ENCODE measurements around the gene EPS8.

Gene EPS8

GRCh38 chr12:15677228-15677627 is 112.0 kb downstream of the EPS8 start:
- no peak overlapping the region for H3K23ac ChIP-seq (ENCODE audit: low read depth, low read length, poor library complexity)
- no peak overlapping the region for H2BK5ac ChIP-seq (ENCODE audit: low read length)
- no peak for DNase-seq (ENCODE audit: low spot score)
- no peak overlapping the region for H2BK15ac ChIP-seq (ENCODE audit: low read length)
- peaks cover 9 to 33% of the 10 kb centered on the region in 2 donors for H3K4me1 ChIP-seq (ENCODE audit: control insufficient read depth in 2 of 2, insufficient read depth in 1 of 2, low read depth in 1 of 2, low read length in 2 of 2)
- no peaks in the 10 kb centered on the region for H3K36me3 ChIP-seq (replicated peaks in 1 of 2; ENCODE audit: control insufficient read depth in 2 of 2, insufficient read depth in 2 of 2, low read length in 2 of 2)
- no peak overlapping the region for H4K91ac ChIP-seq (ENCODE audit: low read depth, low read length, poor library complexity)
- H3K14ac ChIP-seq (ENCODE audit: low read length) = no peak overlapping the region
- no peaks in the 10 kb centered on the region for H3K79me1 ChIP-seq (ENCODE audit: low read depth, low read length)
- H2AFZ ChIP-seq (ENCODE audit: low read length) = peak overlapping the region; percentile 57
- no peak overlapping the region for H2BK120ac ChIP-seq (ENCODE audit: low read depth, low read length)
- H3K27ac ChIP-seq (replicated peaks; ENCODE audit: low read length) = no peak overlapping the region
- H4K8ac ChIP-seq (ENCODE audit: low read depth, low read length) = no peak overlapping the region
- WGBS, 2 donors (ENCODE audit: extremely low coverage in 2 of 2, insufficient read length in 2 of 2, insufficient replicate concordance in 1 of 2) = no CpG with 5 or more reads among the region's 3 CpGs
- no peak overlapping the region for H3K4ac ChIP-seq (ENCODE audit: low read length)
- H2BK12ac ChIP-seq (ENCODE audit: low read length) = no peak overlapping the region
- no peaks in the 10 kb centered on the region for H3K9me3 ChIP-seq (replicated peaks in 1 of 2; ENCODE audit: control insufficient read depth in 2 of 2, insufficient read depth in 1 of 2, low read depth in 1 of 2, low read length in 2 of 2)
- no peak overlapping the region for H3K9ac ChIP-seq (ENCODE audit: low read depth, low read length, poor library complexity)
- no peak overlapping the region for H3K4me3 ChIP-seq (ENCODE audit: low read length in 2 of 2)
- H3K4me2 ChIP-seq (ENCODE audit: insufficient read depth, low read length, poor library complexity, severe bottlenecking) = no peak overlapping the region
- H2AK5ac ChIP-seq (ENCODE audit: low read depth, low read length) = no peak overlapping the region
- H3K27me3 ChIP-seq (ENCODE audit: control insufficient read depth in 3 of 3, insufficient read depth in 3 of 3, low read depth in 1 of 3, low read length in 3 of 3) = no peaks in the 10 kb centered on the region
- H3K18ac ChIP-seq (ENCODE audit: low read length) = no peak overlapping the region

GRCh38 chr12:15672671-15673270 is 116.4 kb downstream of the EPS8 start:
- Histone ChIP-seq H2BK5ac (ENCODE audit: low read length) (no peak overlapping the region), H4K8ac (ENCODE audit: low read depth, low read length) (no peak overlapping the region), H3K27ac (replicated peaks; ENCODE audit: low read length) (no peak overlapping the region), H3K4me1 (ENCODE audit: control insufficient read depth in 2 of 2, insufficient read depth in 1 of 2, low read depth in 1 of 2, low read length in 2 of 2) (peaks cover 7 to 29% of the 10 kb centered on the region in 2 donors), H3K9me3 (replicated peaks in 1 of 2; ENCODE audit: control insufficient read depth in 2 of 2, insufficient read depth in 1 of 2, low read depth in 1 of 2, low read length in 2 of 2) (no peaks in the 10 kb centered on the region), H2BK120ac (ENCODE audit: low read depth, low read length) (no peak overlapping the region), H3K79me1 (ENCODE audit: low read depth, low read length) (no peaks in the 10 kb centered on the region), H2BK15ac (ENCODE audit: low read length) (no peak overlapping the region), H4K91ac (ENCODE audit: low read depth, low read length, poor library complexity) (no peak overlapping the region), H3K14ac (ENCODE audit: low read length) (no peak overlapping the region), H3K18ac (ENCODE audit: low read length) (no peak overlapping the region), H3K4me2 (ENCODE audit: insufficient read depth, low read length, poor library complexity, severe bottlenecking) (no peak overlapping the region), H2BK12ac (ENCODE audit: low read length) (no peak overlapping the region), H3K4me3 (ENCODE audit: low read length in 2 of 2) (no peak overlapping the region), H3K36me3 (replicated peaks in 1 of 2; ENCODE audit: control insufficient read depth in 2 of 2, insufficient read depth in 2 of 2, low read length in 2 of 2) (peaks cover 0 to 7% of the 10 kb centered on the region in 2 donors), H2AFZ (ENCODE audit: low read length) (no peak overlapping the region), H3K4ac (ENCODE audit: low read length) (no peak overlapping the region), H2AK5ac (ENCODE audit: low read depth, low read length) (no peak overlapping the region), H3K23ac (ENCODE audit: low read depth, low read length, poor library complexity) (no peak overlapping the region), H3K9ac (ENCODE audit: low read depth, low read length, poor library complexity) (no peak overlapping the region), H3K27me3 (ENCODE audit: control insufficient read depth in 3 of 3, insufficient read depth in 3 of 3, low read depth in 1 of 3, low read length in 3 of 3) (no peaks in the 10 kb centered on the region)
- no CpG with 5 or more reads among the region's 5 CpGs for WGBS, 2 donors (ENCODE audit: extremely low coverage in 2 of 2, insufficient read length in 2 of 2, insufficient replicate concordance in 1 of 2)
- no peak for DNase-seq (ENCODE audit: low spot score)

GRCh38 chr12:15670756-15671155 is 118.4 kb downstream of the EPS8 start:
- H3K79me1 ChIP-seq (ENCODE audit: low read depth, low read length) = no peaks in the 10 kb centered on the region
- WGBS, 2 donors (ENCODE audit: extremely low coverage in 2 of 2, insufficient read length in 2 of 2, insufficient replicate concordance in 1 of 2) = no CpG with 5 or more reads among the region's 3 CpGs
- no peak overlapping the region for H3K23ac ChIP-seq (ENCODE audit: low read depth, low read length, poor library complexity)
- no peak overlapping the region for H2AFZ ChIP-seq (ENCODE audit: low read length)
- peaks cover 0 to 16% of the 10 kb centered on the region in 2 donors for H3K4me1 ChIP-seq (ENCODE audit: control insufficient read depth in 2 of 2, insufficient read depth in 1 of 2, low read depth in 1 of 2, low read length in 2 of 2)
- H3K27me3 ChIP-seq (ENCODE audit: control insufficient read depth in 3 of 3, insufficient read depth in 3 of 3, low read depth in 1 of 3, low read length in 3 of 3) = no peaks in the 10 kb centered on the region
- H2BK5ac ChIP-seq (ENCODE audit: low read length) = no peak overlapping the region
- H2BK120ac ChIP-seq (ENCODE audit: low read depth, low read length) = no peak overlapping the region
- H3K4me2 ChIP-seq (ENCODE audit: insufficient read depth, low read length, poor library complexity, severe bottlenecking) = no peak overlapping the region
- no peak overlapping the region for H3K9ac ChIP-seq (ENCODE audit: low read depth, low read length, poor library complexity)
- no peak overlapping the region for H3K4me3 ChIP-seq (ENCODE audit: low read length in 2 of 2)
- H3K18ac ChIP-seq (ENCODE audit: low read length) = no peak overlapping the region
- H3K4ac ChIP-seq (ENCODE audit: low read length) = no peak overlapping the region
- DNase-seq (ENCODE audit: low spot score) = no peak
- H3K9me3 ChIP-seq (replicated peaks in 1 of 2; ENCODE audit: control insufficient read depth in 2 of 2, insufficient read depth in 1 of 2, low read depth in 1 of 2, low read length in 2 of 2) = no peaks in the 10 kb centered on the region
- H2AK5ac ChIP-seq (ENCODE audit: low read depth, low read length) = no peak overlapping the region
- H3K36me3 ChIP-seq (replicated peaks in 1 of 2; ENCODE audit: control insufficient read depth in 2 of 2, insufficient read depth in 2 of 2, low read length in 2 of 2) = peaks cover 0 to 13% of the 10 kb centered on the region in 2 donors
- H4K91ac ChIP-seq (ENCODE audit: low read depth, low read length, poor library complexity) = no peak overlapping the region
- H3K27ac ChIP-seq (replicated peaks; ENCODE audit: low read length) = no peak overlapping the region
- H4K8ac ChIP-seq (ENCODE audit: low read depth, low read length) = no peak overlapping the region
- H3K14ac ChIP-seq (ENCODE audit: low read length) = no peak overlapping the region
- H2BK15ac ChIP-seq (ENCODE audit: low read length) = no peak overlapping the region
- H2BK12ac ChIP-seq (ENCODE audit: low read length) = no peak overlapping the region

- Histone ChIP-seq H2BK120ac (ENCODE audit: low read depth, low read length) (no peak overlapping the region), H3K18ac (ENCODE audit: low read length) (no peak overlapping the region), H3K23ac (ENCODE audit: low read depth, low read length, poor library complexity) (no peak overlapping the region), H4K91ac (ENCODE audit: low read depth, low read length, poor library complexity) (no peak overlapping the region), H2AK5ac (ENCODE audit: low read depth, low read length) (no peak overlapping the region), H2AFZ (ENCODE audit: low read length) (no peak overlapping the region), H3K14ac (ENCODE audit: low read length) (no peak overlapping the region), H3K9me3 (replicated peaks in 1 of 2; ENCODE audit: control insufficient read depth in 2 of 2, insufficient read depth in 1 of 2, low read depth in 1 of 2, low read length in 2 of 2) (no peaks in the 10 kb centered on the region), H3K79me1 (ENCODE audit: low read depth, low read length) (no peaks in the 10 kb centered on the region), H3K4ac (ENCODE audit: low read length) (no peak overlapping the region), H3K4me2 (ENCODE audit: insufficient read depth, low read length, poor library complexity, severe bottlenecking) (no peak overlapping the region), H4K8ac (ENCODE audit: low read depth, low read length) (no peak overlapping the region), H3K27ac (replicated peaks; ENCODE audit: low read length) (no peak overlapping the region), H3K4me1 (ENCODE audit: control insufficient read depth in 2 of 2, insufficient read depth in 1 of 2, low read depth in 1 of 2, low read length in 2 of 2) (peaks cover 0 to 16% of the 10 kb centered on the region in 2 donors), H3K36me3 (replicated peaks in 1 of 2; ENCODE audit: control insufficient read depth in 2 of 2, insufficient read depth in 2 of 2, low read length in 2 of 2) (peaks cover 0 to 21% of the 10 kb centered on the region in 2 donors), H3K27me3 (ENCODE audit: control insufficient read depth in 3 of 3, insufficient read depth in 3 of 3, low read depth in 1 of 3, low read length in 3 of 3) (no peaks in the 10 kb centered on the region), H3K4me3 (ENCODE audit: low read length in 2 of 2) (no peak overlapping the region), H2BK12ac (ENCODE audit: low read length) (no peak overlapping the region), H2BK5ac (ENCODE audit: low read length) (no peak overlapping the region), H2BK15ac (ENCODE audit: low read length) (no peak overlapping the region), H3K9ac (ENCODE audit: low read depth, low read length, poor library complexity) (no peak overlapping the region)
- no peak for DNase-seq (ENCODE audit: low spot score)
- no CpG with 5 or more reads among the region's 3 CpGs for WGBS, 2 donors (ENCODE audit: extremely low coverage in 2 of 2, insufficient read length in 2 of 2, insufficient replicate concordance in 1 of 2)
These were observed 119.8 kb downstream of the EPS8 start for GRCh38 chr12:15669256-15669948.

All from neuronal stem cell (in vitro differentiated cells).